Measurements from ENCODE around the gene ZNF778. TPM values are rescaled to one million over a fixed set of nuclear protein-coding genes. Genes with fewer than 3 reads are reported as not detected.
"Not testable (repeated sequence)": the region's sequence is repeated elsewhere in the genome, so short reads cannot be mapped to it uniquely, and the experiment has no call there.

ZNF778 gene
- total RNA-seq, 4 donors from 2014 or later: 11.2 to 17.2 (median 13.9) TPM

- DNase-seq (ENCODE audit: extremely low spot score): no peak
- intact Hi-C loops (cut with DNase I): no loop called here
- no peaks in the 10 kb centered on the region for H3K9me3 ChIP-seq
- H3K36me3 ChIP-seq: no peaks in the 10 kb centered on the region
- no peak overlapping the region for H3K4me3 ChIP-seq
- 68% methylated on average over 17 of the region's 19 CpGs for WGBS
- TF ChIP-seq CTCF (IDR thresholded peaks at IDR 0.05) (no peak), POLR2AphosphoS5 (IDR thresholded peaks at IDR 0.05) (no peak)
- H3K27me3 ChIP-seq: peaks cover 0 to 31% (median 0%) of the 10 kb centered on the region in 4 donors
- H3K4me1 ChIP-seq: peaks cover 8 to 11% (median 11%) of the 10 kb centered on the region in 4 donors
- H3K27ac ChIP-seq (replicated peaks in 1 of 4): no peak overlapping the region
Measured at GRCh38 chr16:89187032-89187769, 30.3 kb upstream of the ZNF778 start.

- peaks cover 0 to 25% (median 0%) of the 10 kb centered on the region in 4 donors for H3K27me3 ChIP-seq
- TF ChIP-seq EP300 (IDR thresholded peaks at IDR 0.05) (no peak), POLR2A (IDR thresholded peaks at IDR 0.05; ENCODE audit: low read depth) (no peak), POLR2AphosphoS5 (IDR thresholded peaks at IDR 0.05) (no peak), CTCF (IDR thresholded peaks at IDR 0.05) (no peak)
- H3K9me3 ChIP-seq: no peaks in the 10 kb centered on the region
- WGBS: 68% methylated on average over 19 of the region's 19 CpGs
- no peak overlapping the region for H3K27ac ChIP-seq (replicated peaks in 1 of 4)
- no peak for DNase-seq (ENCODE audit: extremely low spot score)
- no peaks in the 10 kb centered on the region for H3K36me3 ChIP-seq
- H3K4me1 ChIP-seq: peaks cover 8 to 18% (median 17%) of the 10 kb centered on the region in 4 donors
- intact Hi-C loops (cut with DNase I): no loop called here
- H3K4me3 ChIP-seq: no peak overlapping the region
Measured at GRCh38 chr16:89187770-89188392, 29.6 kb upstream of the ZNF778 start.

- 83% methylated on average over 17 of the region's 25 CpGs for WGBS
- H3K27ac ChIP-seq (replicated peaks in 1 of 4); H3K36me3 ChIP-seq; intact Hi-C loops (cut with DNase I); DNase-seq (ENCODE audit: extremely low spot score); H3K4me3 ChIP-seq; H3K9me3 ChIP-seq: not testable (repeated sequence)
- H3K4me1 ChIP-seq: peaks cover 8 to 24% (median 23%) of the 10 kb centered on the region in 4 donors
- H3K27me3 ChIP-seq: peaks cover 0 to 17% (median 0%) of the 10 kb centered on the region in 4 donors
Measured at GRCh38 chr16:89188471-89189357, 28.8 kb upstream of the ZNF778 start.

- DNase-seq (ENCODE audit: extremely low spot score): no peak
- Histone ChIP-seq H3K27me3 (peaks cover 0 to 12% (median 0%) of the 10 kb centered on the region in 4 donors), H3K36me3 (no peaks in the 10 kb centered on the region), H3K4me3 (no peak overlapping the region), H3K4me1 (peaks cover 8 to 24% (median 23%) of the 10 kb centered on the region in 4 donors), H3K27ac (replicated peaks in 1 of 4) (no peak overlapping the region), H3K9me3 (no peaks in the 10 kb centered on the region)
- intact Hi-C loops (cut with DNase I): no loop called here
- 72% methylated on average over 11 of the region's 14 CpGs for WGBS
- no peak for TF ChIP-seq EP300 (IDR thresholded peaks at IDR 0.05)
- no peak for TF ChIP-seq CTCF (IDR thresholded peaks at IDR 0.05)
- TF ChIP-seq POLR2A (IDR thresholded peaks at IDR 0.05; ENCODE audit: low read depth): no peak
- TF ChIP-seq POLR2AphosphoS5 (IDR thresholded peaks at IDR 0.05): no peak
Measured at GRCh38 chr16:89189358-89190025, 28.0 kb upstream of the ZNF778 start.

All from esophagus muscularis mucosa (tissue), 4 donors.